ENCODE results near the gene IFNLR1.

The IFNLR1 gene

GRCh38 chr1:24172598-24172997 lies 14.5 kb downstream of the IFNLR1 start:
- Mint-ChIP-seq H3K36me3 (ENCODE audit: low read depth) (no peaks in the 10 kb centered on the region), H3K4me3 (no peak overlapping the region), H3K27ac (no peak overlapping the region), H3K9me3 (peaks cover 8% of the 10 kb centered on the region), H3K27me3 (ENCODE audit: low read depth, poor library complexity) (no peaks in the 10 kb centered on the region), H3K4me1 (peaks cover 6% of the 10 kb centered on the region)
- DNase-seq = no peak
- no peak for TF ChIP-seq CTCF (IDR thresholded peaks at IDR 0.05)

GRCh38 chr1:24169286-24169685 lies 17.8 kb downstream of the IFNLR1 start:
- Mint-ChIP-seq H3K4me1 (peaks cover 6% of the 10 kb centered on the region), H3K4me3 (no peak overlapping the region), H3K27me3 (ENCODE audit: low read depth, poor library complexity) (peaks cover 5% of the 10 kb centered on the region), H3K27ac (no peak overlapping the region), H3K9me3 (peaks cover 7% of the 10 kb centered on the region), H3K36me3 (ENCODE audit: low read depth) (peaks cover 15% of the 10 kb centered on the region)
- no peak for TF ChIP-seq CTCF (IDR thresholded peaks at IDR 0.05)
- no peak for DNase-seq

GRCh38 chr1:24168245-24168644 lies 18.8 kb downstream of the IFNLR1 start:
- Mint-ChIP-seq H3K27me3 (ENCODE audit: low read depth, poor library complexity) (peaks cover 5% of the 10 kb centered on the region), H3K4me1 (peaks cover 6% of the 10 kb centered on the region), H3K27ac (no peak overlapping the region), H3K9me3 (no peaks in the 10 kb centered on the region), H3K36me3 (ENCODE audit: low read depth) (peaks cover 20% of the 10 kb centered on the region), H3K4me3 (no peak overlapping the region)
- DNase-seq = no peak
- no peak for TF ChIP-seq CTCF (IDR thresholded peaks at IDR 0.05)

GRCh38 chr1:24167008-24167407 lies 20.1 kb downstream of the IFNLR1 start:
- Mint-ChIP-seq H3K9me3 (no peaks in the 10 kb centered on the region), H3K36me3 (ENCODE audit: low read depth) (peaks cover 20% of the 10 kb centered on the region), H3K4me1 (peaks cover 6% of the 10 kb centered on the region), H3K27ac (no peak overlapping the region), H3K27me3 (ENCODE audit: low read depth, poor library complexity) (peaks cover 8% of the 10 kb centered on the region), H3K4me3 (no peak overlapping the region)
- TF ChIP-seq CTCF (IDR thresholded peaks at IDR 0.05) = no peak
- DNase-seq = no peak

GRCh38 chr1:24165500-24165899 lies 21.6 kb downstream of the IFNLR1 start:
- H3K4me1 Mint-ChIP-seq = peaks cover 6% of the 10 kb centered on the region
- no peak for DNase-seq
- no peak overlapping the region for H3K27ac Mint-ChIP-seq
- no peak for TF ChIP-seq CTCF (IDR thresholded peaks at IDR 0.05)
- peaks cover 20% of the 10 kb centered on the region for H3K36me3 Mint-ChIP-seq (ENCODE audit: low read depth)
- H3K27me3 Mint-ChIP-seq (ENCODE audit: low read depth, poor library complexity) = peaks cover 8% of the 10 kb centered on the region
- H3K4me3 Mint-ChIP-seq = no peak overlapping the region
- no peaks in the 10 kb centered on the region for H3K9me3 Mint-ChIP-seq

GRCh38 chr1:24164004-24164403 lies 23.1 kb downstream of the IFNLR1 start:
- no peak for TF ChIP-seq CTCF (IDR thresholded peaks at IDR 0.05)
- DNase-seq = no peak
- H3K27me3 Mint-ChIP-seq (ENCODE audit: low read depth, poor library complexity) = peaks cover 8% of the 10 kb centered on the region
- H3K4me1 Mint-ChIP-seq = peaks cover 6% of the 10 kb centered on the region
- H3K9me3 Mint-ChIP-seq = no peaks in the 10 kb centered on the region
- no peak overlapping the region for H3K4me3 Mint-ChIP-seq
- no peak overlapping the region for H3K27ac Mint-ChIP-seq
- H3K36me3 Mint-ChIP-seq (ENCODE audit: low read depth) = peaks cover 20% of the 10 kb centered on the region
